Tibial artery (tissue), 4 donors: ENCODE measurements around the gene LPAR6.
A peak's percentile ranks its signal among the peaks of the same experiment; 100 is the strongest.

Experiments used
- DNase-seq, 2 donors: peaks; one replicate each; pipeline ENCODE4 v3.0.0-alpha.2; 2019
- H3K27ac ChIP-seq, 2 donors: fragments of 200-600 bp; sonication (generic) in 1 of 2; 1 replicate in 1 of 2; 2 replicates in 1 of 2; pipeline ENCODE4 v1.5.1; 2018 to 2019; ENCODE audit warnings: mild to moderate bottlenecking in 1 of 2
- H3K27me3 ChIP-seq, 2 donors: fragments of 200-600 bp; sonication (generic) in 1 of 2; one replicate each; pipeline versions ENCODE4 v1.5.1 to v1.6.0; 2016 to 2019
- H3K36me3 ChIP-seq, 3 donors: fragments of 200-600 bp; sonication (generic) in 2 of 3; one replicate each; pipeline ENCODE4 v1.5.1; 2016 to 2019; ENCODE audit warnings: mild to moderate bottlenecking in 2 of 3
- H3K4me1 ChIP-seq, 4 donors: fragments of 200-600 bp; sonication (generic) in 2 of 4; 1 replicate in 3 of 4; 2 replicates in 1 of 4; pipeline ENCODE4 v1.5.1; 2016 to 2019
- H3K4me3 ChIP-seq, 2 donors: fragments of 200-600 bp; sonication (generic) in 1 of 2; 1 replicate in 1 of 2; 2 replicates in 1 of 2; pipeline ENCODE4 v1.5.1; 2018 to 2019; ENCODE audit warnings: mild to moderate bottlenecking in 2 of 2
- H3K9me3 ChIP-seq, 3 donors: fragments of 200-600 bp; sonication (generic) in 1 of 3; one replicate each; pipeline ENCODE4 v1.5.1; 2016 to 2019
- intact Hi-C: fragments of 100-400 bp; cut with DNase I; formaldehyde crosslinking; loops from one replicate; pipeline ENCODE4 v1.15.0; 2023; ENCODE audit warnings: low total_unique reads
- TF ChIP-seq, protein P1 (sequence below), 2 experiments: fragments of 200-600 bp in 1 of 2; fragments of 450-650 bp in 1 of 2; IDR thresholded peaks; one replicate each; pipeline ENCODE4 v1.5.1; 2017 to 2019; ENCODE audit warnings: antibody characterized with exemption in 2 of 2, mild to moderate bottlenecking in 1 of 2, moderate library complexity in 1 of 2

Gene LPAR6

DNA sequence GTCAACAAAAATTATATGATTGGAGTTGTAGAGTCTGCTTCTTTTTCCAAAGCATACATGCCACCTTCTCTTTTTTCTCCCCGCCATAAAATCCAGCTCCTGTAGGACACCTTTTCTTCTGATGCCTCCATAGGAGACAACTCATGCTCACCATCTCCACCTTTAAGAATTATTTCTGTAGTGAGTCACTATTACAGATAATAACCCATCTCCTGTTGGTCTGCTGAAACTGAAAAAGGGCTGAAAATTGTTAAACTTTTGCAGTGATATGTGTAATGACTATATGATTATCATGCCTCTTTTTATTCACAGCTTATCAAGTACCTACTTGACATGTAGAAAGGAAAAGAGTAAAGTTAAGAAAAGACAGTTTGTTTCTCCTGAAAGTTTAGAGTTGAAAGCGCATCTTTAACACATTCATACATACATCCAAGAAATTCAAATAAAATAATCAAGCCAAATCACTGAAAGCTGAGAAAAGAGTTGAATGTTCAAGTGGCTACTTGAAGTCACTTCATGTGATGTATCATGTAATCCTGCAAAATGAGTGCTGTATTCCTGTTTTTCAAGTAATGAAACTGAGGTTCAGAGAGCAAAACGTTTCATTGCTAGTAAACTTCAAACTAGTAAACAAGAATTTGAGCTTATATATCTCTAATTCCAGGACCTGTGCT is 35.5 kb upstream of the LPAR6 start:
- TF ChIP-seq, protein P1, sequence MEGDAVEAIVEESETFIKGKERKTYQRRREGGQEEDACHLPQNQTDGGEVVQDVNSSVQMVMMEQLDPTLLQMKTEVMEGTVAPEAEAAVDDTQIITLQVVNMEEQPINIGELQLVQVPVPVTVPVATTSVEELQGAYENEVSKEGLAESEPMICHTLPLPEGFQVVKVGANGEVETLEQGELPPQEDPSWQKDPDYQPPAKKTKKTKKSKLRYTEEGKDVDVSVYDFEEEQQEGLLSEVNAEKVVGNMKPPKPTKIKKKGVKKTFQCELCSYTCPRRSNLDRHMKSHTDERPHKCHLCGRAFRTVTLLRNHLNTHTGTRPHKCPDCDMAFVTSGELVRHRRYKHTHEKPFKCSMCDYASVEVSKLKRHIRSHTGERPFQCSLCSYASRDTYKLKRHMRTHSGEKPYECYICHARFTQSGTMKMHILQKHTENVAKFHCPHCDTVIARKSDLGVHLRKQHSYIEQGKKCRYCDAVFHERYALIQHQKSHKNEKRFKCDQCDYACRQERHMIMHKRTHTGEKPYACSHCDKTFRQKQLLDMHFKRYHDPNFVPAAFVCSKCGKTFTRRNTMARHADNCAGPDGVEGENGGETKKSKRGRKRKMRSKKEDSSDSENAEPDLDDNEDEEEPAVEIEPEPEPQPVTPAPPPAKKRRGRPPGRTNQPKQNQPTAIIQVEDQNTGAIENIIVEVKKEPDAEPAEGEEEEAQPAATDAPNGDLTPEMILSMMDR (IDR thresholded peaks at IDR 0.05) = no peak
- peak overlapping the region; percentile 6 to 32 for H3K27ac ChIP-seq
- H3K27me3 ChIP-seq = no peaks in the 10 kb centered on the region
- no peak overlapping the region for H3K4me3 ChIP-seq
- no peak for DNase-seq
- peaks cover 0 to 10% (median 0%) of the 10 kb centered on the region in 3 donors for H3K9me3 ChIP-seq
- intact Hi-C loops = no loop called here
- H3K4me1 ChIP-seq = peaks cover 0 to 50% (median 9%) of the 10 kb centered on the region in 4 donors
- H3K36me3 ChIP-seq = peaks cover 0 to 4% (median 0%) of the 10 kb centered on the region in 3 donors

DNA sequence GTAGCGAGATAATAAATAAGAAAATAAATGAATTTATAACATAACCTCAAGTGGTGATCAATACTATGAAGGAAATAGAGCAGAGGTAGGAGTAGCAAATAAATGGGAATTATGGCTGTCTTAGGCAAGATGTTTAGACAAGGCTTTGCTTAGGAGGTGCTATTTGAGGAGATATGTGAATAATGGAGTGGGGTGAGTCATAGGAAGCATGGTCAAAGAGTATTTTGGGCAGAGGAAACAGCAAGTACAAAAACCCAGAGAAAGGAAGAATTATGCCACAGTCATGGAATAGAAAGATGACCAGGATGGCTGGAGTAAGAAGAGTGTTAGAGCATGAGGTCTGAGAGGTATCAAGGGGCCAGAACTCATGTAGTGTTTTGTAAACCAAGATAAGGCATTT is 33.6 kb upstream of the LPAR6 start:
- H3K36me3 ChIP-seq = no peaks in the 10 kb centered on the region
- TF ChIP-seq, protein P1 (IDR thresholded peaks at IDR 0.05) = no peak
- intact Hi-C loops = no loop called here
- H3K4me1 ChIP-seq = peaks cover 0 to 59% (median 9%) of the 10 kb centered on the region in 4 donors
- H3K27me3 ChIP-seq = no peaks in the 10 kb centered on the region
- DNase-seq = no peak
- H3K9me3 ChIP-seq = peaks cover 0 to 10% (median 0%) of the 10 kb centered on the region in 3 donors
- peak overlapping the region; percentile 26 to 68 for H3K27ac ChIP-seq
- no peak overlapping the region for H3K4me3 ChIP-seq

DNA sequence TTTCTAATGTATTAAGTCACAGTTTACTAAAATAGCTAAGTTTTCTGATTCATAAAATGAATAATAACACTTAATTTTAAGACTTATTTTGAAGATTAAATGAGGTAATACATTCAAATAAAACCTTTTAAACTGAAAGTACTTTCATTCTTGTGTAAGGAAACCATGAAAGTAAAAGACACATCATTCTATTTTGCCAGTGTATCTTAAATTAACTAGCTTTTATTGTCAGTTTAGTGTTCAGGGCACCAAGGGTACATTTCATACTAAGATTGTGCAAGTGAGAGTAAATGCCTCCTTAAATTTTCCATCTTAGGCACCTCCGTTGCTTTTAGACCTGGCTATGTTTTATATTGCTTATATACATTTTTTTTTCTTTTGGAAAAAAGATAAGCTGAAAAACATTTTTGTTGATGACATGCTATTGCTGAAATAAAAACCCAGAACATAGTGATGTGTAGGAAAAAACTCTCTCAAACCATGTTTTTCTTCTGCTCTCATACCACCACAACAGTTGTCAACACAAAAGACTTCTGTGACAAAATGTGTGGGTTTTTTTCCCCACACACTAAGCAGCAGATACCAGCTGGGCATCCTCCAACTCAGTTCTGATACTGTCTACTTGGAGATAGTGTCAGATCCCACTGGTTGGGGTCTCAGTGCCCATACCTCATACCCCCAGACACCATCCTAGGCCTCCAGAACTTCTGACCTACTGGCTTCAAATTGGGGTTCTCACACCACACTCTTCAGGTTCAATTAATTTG is 30.7 kb upstream of the LPAR6 start:
- H3K9me3 ChIP-seq = no peaks in the 10 kb centered on the region
- no peak overlapping the region for H3K4me3 ChIP-seq
- TF ChIP-seq, protein P1 (IDR thresholded peaks at IDR 0.05) = no peak
- H3K36me3 ChIP-seq = no peaks in the 10 kb centered on the region
- H3K27ac ChIP-seq = peak overlapping the region; percentile 43 to 45
- H3K27me3 ChIP-seq = no peaks in the 10 kb centered on the region
- no peak for DNase-seq
- intact Hi-C loops = no loop called here
- H3K4me1 ChIP-seq = peaks cover 0 to 53% (median 8%) of the 10 kb centered on the region in 4 donors

DNA sequence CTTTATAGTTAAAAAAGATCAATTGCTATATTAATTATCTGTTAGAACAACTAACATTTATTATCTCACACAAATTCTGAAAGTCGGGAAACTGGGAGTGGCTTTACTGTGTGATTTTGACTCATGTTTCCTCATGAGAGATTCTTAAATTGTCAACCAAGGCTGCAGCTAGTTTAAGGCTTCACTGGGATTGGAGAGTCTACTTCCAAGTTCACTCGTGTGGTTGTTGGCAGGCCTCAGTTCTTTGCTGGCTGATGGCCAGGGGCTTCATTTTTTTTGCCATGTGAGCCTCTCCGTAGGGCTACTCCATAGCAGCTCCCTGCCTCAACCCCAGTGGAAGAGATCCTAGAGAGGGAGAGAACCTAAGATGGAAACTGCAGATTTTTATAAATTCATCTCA is 24.5 kb upstream of the LPAR6 start:
- Histone ChIP-seq H3K27me3 (no peaks in the 10 kb centered on the region), H3K27ac (peak overlapping the region; percentile 68 to 72), H3K4me1 (peaks cover 0 to 45% (median 15%) of the 10 kb centered on the region in 4 donors), H3K4me3 (no peak overlapping the region), H3K36me3 (no peaks in the 10 kb centered on the region), H3K9me3 (no peaks in the 10 kb centered on the region)
- TF ChIP-seq, protein P1 (IDR thresholded peaks at IDR 0.05) = no peak
- DNase-seq = peak; percentile 78 to 93
- intact Hi-C loops = no loop called here

DNA sequence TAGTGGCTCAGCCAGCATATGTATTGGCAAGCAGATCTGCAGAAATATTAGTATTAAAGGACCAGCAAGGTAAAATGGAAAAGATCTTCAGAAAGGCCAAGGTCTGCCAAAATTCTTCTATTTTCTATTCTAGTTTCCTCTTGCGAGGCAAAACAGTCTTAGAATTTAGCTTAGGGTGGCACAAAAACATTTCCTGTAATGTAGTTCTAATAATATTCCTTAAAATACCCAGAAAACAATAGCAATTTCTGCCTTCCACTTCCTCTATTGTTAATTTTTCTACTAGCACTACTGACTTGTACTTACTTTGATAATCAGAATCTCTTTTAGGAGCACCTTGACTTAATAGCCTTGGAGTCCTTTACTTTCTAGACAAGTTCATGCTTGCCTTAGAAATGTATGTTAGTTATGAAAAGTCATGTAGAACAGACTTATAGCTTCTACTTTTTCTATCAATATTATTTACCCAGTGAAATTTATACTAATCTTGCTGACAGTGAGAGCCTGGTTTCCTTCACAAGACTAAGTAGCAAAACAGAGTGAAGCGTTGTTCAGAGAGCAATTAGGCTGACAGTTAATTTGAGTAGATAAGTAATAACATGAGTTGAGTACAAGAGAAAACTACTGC is 23.9 kb upstream of the LPAR6 start:
- Histone ChIP-seq H3K4me3 (no peak overlapping the region), H3K4me1 (peaks cover 0 to 51% (median 19%) of the 10 kb centered on the region in 4 donors), H3K27me3 (no peaks in the 10 kb centered on the region), H3K9me3 (no peaks in the 10 kb centered on the region), H3K36me3 (no peaks in the 10 kb centered on the region), H3K27ac (peak overlapping the region; percentile 68 to 72)
- DNase-seq = no peak
- intact Hi-C loops = no loop called here
- TF ChIP-seq, protein P1 (IDR thresholded peaks at IDR 0.05) = no peak
